ENCODE data around the gene FRMD6.
A peak's percentile ranks its signal among the peaks of the same experiment; 100 is the strongest.
"Not testable (repeated sequence)": the region's sequence is repeated elsewhere in the genome, so short reads cannot be mapped to it uniquely, and the experiment has no call there.

The FRMD6 gene

DNA sequence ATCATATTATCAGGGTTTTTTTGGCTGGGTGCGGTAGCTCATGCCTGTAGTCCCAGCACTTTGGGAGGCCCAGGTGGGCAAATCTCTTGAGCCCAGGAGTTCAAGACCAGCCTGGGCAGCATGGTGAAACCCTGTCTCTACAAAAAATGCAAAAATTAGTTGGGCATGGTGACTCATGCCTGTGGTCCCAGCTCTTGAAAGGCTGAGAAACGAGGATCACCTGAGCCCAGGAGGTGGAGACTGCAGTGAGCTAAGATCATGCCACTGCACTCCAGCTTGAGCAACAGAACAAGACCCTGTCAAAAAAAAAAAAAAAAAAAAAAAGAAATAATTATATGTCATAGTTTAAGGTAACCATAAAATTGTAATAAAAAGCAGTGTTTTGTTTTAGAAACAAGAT, 18.4 kb upstream of the FRMD6 start:
- not testable (repeated sequence) for DNase-seq

DNA sequence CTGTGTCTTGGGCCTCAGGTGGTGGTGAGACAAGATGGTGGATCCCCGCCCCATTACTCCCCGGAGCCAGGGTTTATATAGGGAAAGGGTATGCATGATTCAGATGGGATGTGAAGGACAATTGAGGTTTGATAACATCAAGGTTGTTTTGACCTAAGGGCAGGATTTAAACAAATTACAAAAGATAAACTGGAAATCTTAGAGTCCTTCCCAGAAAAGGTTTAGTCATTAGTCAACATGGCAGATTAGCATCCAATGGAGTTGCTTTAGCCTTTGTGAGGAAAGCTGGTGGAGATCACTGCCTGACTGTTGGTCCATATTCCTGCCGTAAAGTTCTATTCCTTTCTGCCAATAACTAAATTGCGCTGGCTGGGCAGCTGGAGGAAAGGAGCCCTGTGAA, 15.6 kb upstream of the FRMD6 start:
- DNase-seq, result no peak

- DNase-seq, result no peak
These were observed 13.4 kb upstream of the FRMD6 start for GRCh38 chr14:51638071-51638944.

- DNase-seq, result no peak
These were observed 11.9 kb upstream of the FRMD6 start for GRCh38 chr14:51639668-51640316.

DNA sequence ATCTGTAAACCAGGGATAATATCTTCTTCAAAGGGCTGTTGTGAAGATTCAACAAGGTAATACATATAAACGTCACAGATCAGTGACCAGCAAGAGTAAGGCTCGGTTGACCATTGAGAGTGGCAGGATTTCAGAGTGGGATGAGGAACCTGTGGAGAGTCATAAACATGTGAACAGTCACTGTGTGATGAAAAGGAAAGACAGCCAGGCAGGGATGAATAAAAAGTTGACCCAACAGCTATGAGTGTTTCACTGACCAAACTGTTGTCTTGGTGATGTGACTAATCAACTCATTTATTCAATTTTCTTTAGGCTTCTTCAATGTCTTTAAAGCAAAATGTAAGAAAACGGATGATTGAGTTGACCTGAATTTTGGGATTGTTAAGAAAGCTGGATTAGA, 8.6 kb upstream of the FRMD6 start:
- no peak for DNase-seq

DNA sequence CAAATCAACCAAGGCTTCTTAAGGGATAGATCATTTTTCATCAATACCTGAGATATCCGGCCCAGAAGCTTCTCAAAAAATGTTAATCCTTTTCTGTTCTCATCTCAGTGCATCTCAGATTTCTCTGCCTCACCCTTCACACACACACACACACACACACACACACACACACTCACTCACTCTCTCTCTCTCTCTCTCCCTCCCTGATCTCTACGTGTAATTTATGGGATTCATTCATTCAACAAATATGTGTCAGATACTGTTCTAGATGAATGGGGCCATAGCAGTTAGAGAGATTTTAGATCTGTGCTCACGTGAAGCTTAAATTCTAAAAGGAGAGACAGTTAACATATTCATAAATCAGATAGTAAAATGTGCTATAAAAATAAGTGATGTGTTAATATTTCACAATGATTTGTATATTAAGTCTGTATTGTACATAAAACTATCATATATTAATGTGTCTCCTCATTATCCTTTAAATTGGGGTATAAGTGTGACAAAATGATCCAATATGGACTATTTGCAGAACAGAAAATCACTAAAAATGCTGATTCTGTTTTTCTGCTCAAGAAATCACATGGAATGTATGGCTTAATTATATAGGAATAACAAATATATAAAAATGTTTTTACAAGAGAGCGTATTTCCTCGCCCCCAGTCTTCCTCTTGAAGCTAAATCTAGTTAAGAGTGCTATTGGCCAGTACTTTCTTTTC, 7.3 kb upstream of the FRMD6 start:
- DNase-seq, result no peak

- DNase-seq, result no peak
These were observed 3.4 kb upstream of the FRMD6 start for GRCh38 chr14:51648296-51648695.

DNA sequence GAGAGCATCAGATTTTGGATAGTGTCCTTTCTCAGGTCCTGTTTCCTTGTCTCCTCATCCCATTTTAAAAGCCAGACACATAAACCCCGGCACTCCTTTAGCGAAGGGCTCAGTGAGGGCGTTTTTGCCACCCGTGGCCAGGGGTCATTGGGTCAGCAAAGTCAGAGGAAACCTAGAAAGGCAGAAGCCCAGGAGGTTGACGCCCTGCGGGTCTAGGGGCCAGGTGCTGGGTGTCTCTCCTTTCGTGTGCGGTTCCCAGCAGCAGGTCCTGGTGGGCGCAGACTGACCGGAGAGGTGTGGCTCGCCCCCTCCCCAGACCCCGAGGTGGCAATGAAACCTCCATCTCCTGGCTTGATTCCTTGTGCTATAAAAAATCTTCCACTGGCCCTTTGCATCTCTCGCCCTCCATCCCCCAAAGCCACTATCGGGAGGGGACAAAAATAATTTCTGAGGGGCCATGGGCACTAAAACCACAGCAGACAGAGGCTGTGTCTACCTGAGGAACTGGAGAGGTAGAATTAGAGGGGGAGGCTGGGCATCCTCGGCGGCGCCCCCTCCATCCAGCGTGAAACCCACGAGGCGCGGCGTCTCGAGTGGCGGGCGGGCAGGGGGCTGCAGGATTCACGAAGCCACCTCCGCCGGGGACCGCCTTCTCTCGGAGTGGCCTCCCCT, 858 bp upstream of the FRMD6 start:
- DNase-seq, result no peak

- DNase-seq, result peak; percentile 60
These were observed 713 bp downstream of the FRMD6 start for GRCh38 chr14:51652168-51653078.

DNA sequence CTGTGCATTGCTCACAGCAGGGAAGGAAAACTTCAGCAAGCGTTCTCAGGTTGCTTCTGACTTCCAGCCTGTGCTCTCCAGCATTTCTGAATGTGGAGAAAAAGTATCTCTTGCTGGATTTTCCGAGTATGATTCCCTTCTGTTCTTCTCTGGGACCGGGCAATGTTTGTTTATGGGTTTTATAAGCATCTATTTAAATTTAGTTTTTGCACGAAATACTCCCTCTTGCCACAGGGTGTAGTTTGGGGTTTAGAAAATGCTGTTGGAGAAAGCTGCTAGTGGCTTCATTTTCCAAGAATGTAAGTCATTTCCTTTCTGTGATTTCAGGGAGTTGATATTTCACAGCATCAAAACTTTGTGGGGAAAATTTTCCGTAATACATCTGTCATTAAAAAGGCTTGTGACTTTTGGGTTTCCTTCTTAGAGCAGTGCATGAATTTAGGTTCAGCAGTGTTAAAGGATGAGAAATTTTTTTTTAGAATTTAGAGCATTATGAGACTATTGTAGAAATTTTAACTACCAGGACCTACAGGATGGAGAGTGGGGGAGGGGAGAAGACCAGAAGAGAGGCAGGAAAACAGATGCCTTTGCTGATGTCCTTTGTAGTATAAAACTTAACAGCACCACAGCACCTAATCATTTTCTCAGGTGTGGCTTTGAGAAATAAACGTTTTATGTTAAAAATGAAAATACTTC, 1.5 kb downstream of the FRMD6 start:
- no peak for DNase-seq

DNA sequence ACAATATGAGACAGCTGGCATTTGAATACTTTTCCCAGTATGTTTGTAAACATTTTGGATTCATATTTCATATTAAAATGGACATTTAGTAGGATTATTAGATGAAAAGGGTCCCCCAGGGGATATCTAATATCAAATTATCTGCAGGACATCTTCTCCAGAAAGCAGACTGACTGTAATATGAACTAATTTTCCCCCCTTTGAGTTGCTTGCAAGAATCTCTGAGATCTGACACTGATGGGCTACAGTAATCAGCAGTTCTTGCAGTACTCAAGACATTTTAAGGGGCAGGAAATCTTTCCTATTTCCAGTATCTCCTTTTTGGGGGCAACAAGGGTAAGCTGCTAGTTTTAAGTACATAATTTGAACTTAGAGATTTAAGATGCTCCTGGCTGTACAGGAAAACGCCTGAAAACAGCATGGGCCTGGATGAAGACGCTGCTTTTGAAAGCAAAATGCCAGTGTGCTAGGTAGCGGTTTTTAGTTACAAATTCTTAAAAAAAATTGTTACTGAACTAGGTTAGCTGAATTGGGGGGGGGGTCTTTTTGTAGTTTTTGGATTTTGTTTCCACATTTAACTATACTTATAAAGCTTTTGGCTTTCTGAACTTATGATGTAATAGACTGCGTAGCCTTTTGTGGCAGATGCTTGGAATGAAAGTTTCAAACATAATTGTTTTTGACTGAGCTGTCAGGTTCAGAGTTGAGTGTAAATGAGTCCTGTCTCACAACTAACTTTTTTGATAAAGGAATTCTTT, 2.2 kb downstream of the FRMD6 start:
- no peak for DNase-seq

DNA sequence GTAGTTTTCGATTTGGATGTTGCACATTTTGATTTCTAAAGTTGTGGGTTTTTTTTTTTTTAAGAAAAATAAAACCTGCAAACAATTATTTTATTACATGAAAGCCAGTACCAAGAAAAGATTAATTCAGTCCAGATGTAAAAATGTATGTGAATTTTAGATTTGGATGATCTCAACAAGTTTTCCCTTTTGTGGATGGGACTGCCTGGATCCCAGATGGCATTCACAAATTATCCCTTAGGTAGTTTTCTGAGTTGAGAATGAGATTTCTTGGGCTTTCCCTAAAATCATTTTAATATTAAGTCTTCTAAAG, 2.8 kb downstream of the FRMD6 start:
- DNase-seq, result no peak

GRCh38 chr14:51657762-51658161, 6.1 kb downstream of the FRMD6 start:
- DNase-seq, result no peak

GRCh38 chr14:51658441-51659173, 6.9 kb downstream of the FRMD6 start:
- no peak for DNase-seq

DNA sequence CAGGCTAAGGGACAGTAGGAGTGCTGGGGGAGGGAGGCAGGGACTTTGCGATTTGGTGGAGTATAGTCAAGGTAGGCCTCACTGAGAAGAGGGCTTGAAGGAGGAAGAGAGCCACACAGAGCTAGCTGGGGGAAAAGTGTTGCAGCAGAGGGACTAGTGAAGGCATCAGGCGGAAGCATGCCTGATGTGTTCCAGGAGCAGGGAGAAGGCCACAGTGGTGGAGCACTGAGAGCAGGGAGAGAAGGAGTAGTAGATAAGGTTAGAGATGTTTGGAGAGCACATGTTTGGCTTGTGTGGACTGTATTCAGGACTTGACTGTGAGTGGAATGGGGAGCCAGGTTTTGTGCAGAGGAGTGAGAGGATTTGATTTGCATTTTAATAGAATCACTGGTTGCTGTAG, 9.0 kb downstream of the FRMD6 start:
- no peak for DNase-seq

DNA sequence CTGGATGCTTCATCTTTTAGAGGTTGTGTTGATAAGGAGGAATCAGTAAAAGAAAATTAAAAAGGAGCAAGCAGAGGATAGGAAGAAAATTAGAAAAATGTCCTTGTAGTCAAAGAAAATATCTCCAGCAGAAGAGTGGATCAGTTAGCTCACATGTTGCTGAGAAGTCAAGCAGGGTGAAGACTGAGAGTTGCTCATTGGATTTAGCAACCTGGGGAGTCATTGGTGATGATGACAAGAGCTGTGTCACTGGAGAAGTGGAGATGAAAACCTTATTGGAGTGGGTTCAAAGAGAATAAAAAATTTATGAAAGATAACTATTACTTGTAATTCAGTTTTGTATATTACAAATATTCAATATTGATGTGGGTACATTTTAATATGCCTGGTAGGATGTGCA, 9.8 kb downstream of the FRMD6 start:
- no peak for DNase-seq

DNA sequence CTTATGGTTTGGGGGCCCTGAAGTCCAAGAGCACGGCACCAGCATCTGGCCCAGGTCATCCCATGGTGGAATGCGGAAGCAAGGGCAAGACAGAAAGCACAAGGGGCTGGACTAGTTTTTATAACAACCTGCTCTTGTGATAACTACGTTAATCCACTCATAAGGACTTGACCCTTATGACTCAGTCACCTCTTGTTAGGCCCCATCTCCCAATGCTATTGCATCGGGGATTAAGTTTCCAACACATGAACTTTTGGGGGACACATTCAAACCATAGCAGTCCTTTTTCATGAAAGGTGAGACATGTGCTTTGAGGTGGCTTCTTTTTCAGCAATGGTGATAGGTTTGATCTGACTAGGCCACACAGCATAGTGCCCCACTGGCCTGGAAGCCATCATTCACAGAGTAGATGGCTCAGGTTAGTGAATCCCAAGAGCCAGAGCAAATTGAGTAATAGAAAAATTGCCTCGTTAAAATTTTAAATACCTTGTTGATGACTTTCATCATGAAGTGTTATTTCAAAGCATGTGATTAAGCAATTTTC, 12.1 kb downstream of the FRMD6 start:
- DNase-seq, result no peak

DNA sequence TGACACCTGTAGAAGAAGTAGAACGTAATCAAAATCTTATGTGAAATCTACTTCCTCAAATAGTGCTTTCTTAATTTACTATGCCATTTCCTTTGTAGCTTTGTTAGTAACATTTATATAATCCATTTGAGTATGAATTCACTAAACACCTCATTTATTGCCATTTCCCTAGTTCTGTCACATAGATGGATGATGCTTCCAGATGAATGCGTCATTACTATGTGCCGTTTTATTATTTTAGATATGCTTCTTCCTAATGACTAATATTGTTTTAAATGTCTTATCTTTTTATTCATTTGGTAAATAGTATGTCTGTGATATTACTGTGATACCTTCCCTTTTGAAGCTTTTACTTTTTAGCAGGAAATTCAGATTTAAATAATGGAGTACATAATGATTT, 14.4 kb downstream of the FRMD6 start:
- no peak for DNase-seq

DNA sequence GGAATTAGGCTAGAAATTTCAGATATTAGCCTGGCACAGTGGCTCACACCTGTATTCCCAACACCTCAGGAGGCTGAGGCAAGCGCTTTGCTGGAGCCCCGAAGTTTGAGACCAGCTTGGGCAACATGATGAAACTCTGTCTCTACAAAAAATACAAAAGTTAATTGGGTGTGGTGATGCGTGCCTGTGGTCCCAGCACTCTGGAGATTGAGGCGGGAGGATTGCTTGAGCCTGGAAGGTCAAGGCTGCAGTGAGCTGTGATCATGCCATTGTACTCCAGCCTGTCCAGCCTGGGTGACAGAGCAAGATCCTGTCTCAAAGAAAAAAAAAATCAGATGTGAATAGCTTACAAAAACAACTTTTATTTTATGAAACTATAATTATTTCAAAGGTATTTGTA, 15.1 kb downstream of the FRMD6 start:
- DNase-seq, result no peak

DNA sequence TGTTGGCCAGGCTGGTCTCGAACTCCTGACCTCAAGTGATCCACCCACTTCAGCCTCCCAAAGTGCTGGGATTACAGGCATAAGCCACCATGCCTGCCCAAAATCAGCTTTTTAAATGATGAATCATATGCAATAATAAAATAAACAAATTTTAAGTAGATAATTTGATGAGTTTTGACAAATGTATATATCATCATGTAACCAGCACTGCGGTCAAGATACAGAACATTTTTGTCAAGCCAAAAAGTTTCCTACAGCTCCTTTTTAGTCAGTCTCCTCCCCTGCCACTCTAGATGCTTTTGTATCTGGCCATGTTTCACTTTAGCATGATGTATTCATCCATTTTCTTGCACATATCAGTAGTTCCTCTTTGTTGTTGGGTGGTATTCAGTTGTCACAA, 17.2 kb downstream of the FRMD6 start:
- DNase-seq, result no peak

Data from stimulated activated naive CD4-positive, alpha-beta T cell treated with Interleukin-2 at 50 U/mL for 16 hours (primary cell).